Neural cell (in vitro differentiated cells): Measurements from ENCODE around the gene ARHGEF12.

Experiments used
- POLR2AphosphoS5 ChIP-seq: IDR thresholded peaks from 2 replicates; pipeline ENCODE4 v1.6.1; 2012
- SMC3 ChIP-seq: fragments of 450-650 bp; conservative IDR thresholded peaks from 2 replicates; pipeline ENCODE4 v1.6.1; 2014; ENCODE audit warnings: antibody characterized with exemption, mild to moderate bottlenecking, moderate library complexity; ENCODE audit not compliant: poor library complexity

DNA sequence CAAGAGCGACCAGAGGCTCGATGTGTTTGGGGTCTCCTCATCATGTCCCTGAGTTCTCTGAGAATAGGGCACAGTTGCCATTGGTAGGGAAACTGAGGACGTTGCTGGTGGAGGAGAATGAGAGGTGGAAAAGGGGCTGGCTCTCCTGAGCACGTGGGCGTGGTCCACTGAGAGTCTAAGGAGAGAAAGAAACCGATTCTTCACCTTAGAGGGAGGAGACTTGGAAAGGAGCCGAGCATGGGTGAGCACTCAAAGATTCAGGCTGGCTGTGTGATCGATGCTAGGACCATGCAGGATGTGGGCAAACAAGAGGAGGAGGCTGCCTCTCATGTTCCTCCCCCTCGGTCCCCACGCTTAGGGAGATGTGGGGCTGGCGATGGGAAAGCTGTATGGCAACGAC, 30.9 kb upstream of the ARHGEF12 start:
- TF ChIP-seq POLR2AphosphoS5, result no peak
- no peak for TF ChIP-seq SMC3
